ENCODE data around the gene RTL5. TPM values are rescaled to one million over a fixed set of nuclear protein-coding genes. Genes with fewer than 3 reads are reported as not detected.
A peak's percentile ranks its signal among the peaks of the same experiment; 100 is the strongest.

Gene RTL5
- total RNA-seq, 1 donor from 2014 or later, result 2.4 TPM

- DNase-seq (no peak), ATAC-seq (ENCODE audit: poor library complexity) (no peak)
- intact Hi-C loops (cut with DNase I), result no loop called here
Observed at GRCh38 chrX:72114807-72115206, 16.9 kb downstream of the RTL5 start.

GRCh38 chrX:72114306-72114705 lies 17.4 kb downstream of the RTL5 start:
- intact Hi-C loops (cut with DNase I), result no loop called here
- no peak for ATAC-seq (ENCODE audit: poor library complexity)
- no peak for DNase-seq

GRCh38 chrX:72113461-72113860 lies 18.3 kb downstream of the RTL5 start:
- no peak for DNase-seq
- ATAC-seq (ENCODE audit: poor library complexity), result no peak
- intact Hi-C loops (cut with DNase I), result no loop called here

GRCh38 chrX:72110876-72111708 lies 20.6 kb downstream of the RTL5 start:
- DNase-seq (no peak), ATAC-seq (ENCODE audit: poor library complexity) (no peak)
- intact Hi-C loops (cut with DNase I), result no loop called here

GRCh38 chrX:72110051-72110875 lies 21.5 kb downstream of the RTL5 start:
- DNase-seq (no peak), ATAC-seq (ENCODE audit: poor library complexity) (no peak)
- intact Hi-C loops (cut with DNase I), result no loop called here

- no peak for DNase-seq
- intact Hi-C loops (cut with DNase I), result no loop called here
- ATAC-seq (ENCODE audit: poor library complexity), result no peak
Observed at GRCh38 chrX:72108666-72109065, 23.0 kb downstream of the RTL5 start.

- ATAC-seq (ENCODE audit: poor library complexity), result no peak
- no peak for DNase-seq
- intact Hi-C loops (cut with DNase I), result no loop called here
Observed at GRCh38 chrX:72107841-72108595, 23.7 kb downstream of the RTL5 start.

GRCh38 chrX:72107320-72107719 lies 24.4 kb downstream of the RTL5 start:
- no peak for DNase-seq
- no peak for ATAC-seq (ENCODE audit: poor library complexity)
- intact Hi-C loops (cut with DNase I), result no loop called here

- ATAC-seq (ENCODE audit: poor library complexity), result no peak
- intact Hi-C loops (cut with DNase I), result no loop called here
- DNase-seq, result no peak
Observed at GRCh38 chrX:72105436-72105835, 26.3 kb downstream of the RTL5 start.

GRCh38 chrX:72102760-72103159 lies 29.0 kb downstream of the RTL5 start:
- intact Hi-C loops (cut with DNase I), result no loop called here
- no peak for DNase-seq
- ATAC-seq (ENCODE audit: poor library complexity), result no peak

GRCh38 chrX:72102126-72102525 lies 29.6 kb downstream of the RTL5 start:
- no peak for ATAC-seq (ENCODE audit: poor library complexity)

GRCh38 chrX:72101597-72102037 lies 30.1 kb downstream of the RTL5 start:
- intact Hi-C loops (cut with DNase I), result no loop called here
- ATAC-seq (ENCODE audit: poor library complexity), result no peak
- no peak for DNase-seq

More at GRCh38 chrX:72102126-72102525, 29.6 kb downstream of the RTL5 start:
- DNase-seq, result no peak
- intact Hi-C loops (cut with DNase I), result no loop called here

GRCh38 chrX:72100824-72101351 lies 30.8 kb downstream of the RTL5 start:
- intact Hi-C loops (cut with DNase I), result no loop called here
- ATAC-seq (ENCODE audit: poor library complexity) (peak; percentile 57), DNase-seq (no peak)

- DNase-seq (no peak), ATAC-seq (ENCODE audit: poor library complexity) (no peak)
- intact Hi-C loops (cut with DNase I), result no loop called here
Observed at GRCh38 chrX:72100051-72100755, 31.5 kb downstream of the RTL5 start.

- intact Hi-C loops (cut with DNase I), result no loop called here
- ATAC-seq (ENCODE audit: poor library complexity) (no peak), DNase-seq (no peak)
Observed at GRCh38 chrX:72097098-72097497, 34.6 kb downstream of the RTL5 start.

GRCh38 chrX:72095370-72095769 lies 36.3 kb downstream of the RTL5 start:
- ATAC-seq (ENCODE audit: poor library complexity) (no peak), DNase-seq (no peak)
- intact Hi-C loops (cut with DNase I), result no loop called here

- intact Hi-C loops (cut with DNase I), result no loop called here
- DNase-seq (peak; percentile 69), ATAC-seq (ENCODE audit: poor library complexity) (peak; percentile 59)
Observed at GRCh38 chrX:72094894-72095293, 36.8 kb downstream of the RTL5 start.

GRCh38 chrX:72089254-72089653 lies 42.5 kb downstream of the RTL5 start:
- ATAC-seq (ENCODE audit: poor library complexity), result no peak
- no peak for DNase-seq
- intact Hi-C loops (cut with DNase I), result no loop called here

All from Right ventricle myocardium superior (tissue), 1 donor.